RWPE1 (cell line): Measurements from ENCODE around the gene LIPI.
"Not testable (repeated sequence)": the region's sequence is repeated elsewhere in the genome, so short reads cannot be mapped to it uniquely, and the experiment has no call there.

Experiments
- CTCF ChIA-PET: fragments of 350-600 bp; sonication (Branson Sonifier 250); formaldehyde crosslinking; extraction: SDS; loops from one replicate; lab custom pipeline; 2021; lab: Yijun Ruan, JAX
- POLR2A ChIA-PET: fragments of 400-600 bp; formaldehyde crosslinking; extraction: SDS; loops from one replicate; lab custom pipeline; 2020; ENCODE audit warnings: antibody characterized with exemption; ENCODE audit not compliant: low non-redundant PET; lab: Yijun Ruan, JAX
- DNase-seq: peaks from one replicate; pipeline ENCODE4 v3.0.0; 2012; ENCODE audit warnings: low spot score
- H3K27ac ChIP-seq: fragments of 450-650 bp; 2 replicates; pipeline ENCODE4 v1.5.1; 2017
- TF ChIP-seq, protein P1 (sequence below): fragments of 450-650 bp; conservative IDR thresholded peaks from 2 replicates; pipeline ENCODE4 v1.5.1; 2017; ENCODE audit warnings: low read depth, mild to moderate bottlenecking

Gene LIPI

DNA sequence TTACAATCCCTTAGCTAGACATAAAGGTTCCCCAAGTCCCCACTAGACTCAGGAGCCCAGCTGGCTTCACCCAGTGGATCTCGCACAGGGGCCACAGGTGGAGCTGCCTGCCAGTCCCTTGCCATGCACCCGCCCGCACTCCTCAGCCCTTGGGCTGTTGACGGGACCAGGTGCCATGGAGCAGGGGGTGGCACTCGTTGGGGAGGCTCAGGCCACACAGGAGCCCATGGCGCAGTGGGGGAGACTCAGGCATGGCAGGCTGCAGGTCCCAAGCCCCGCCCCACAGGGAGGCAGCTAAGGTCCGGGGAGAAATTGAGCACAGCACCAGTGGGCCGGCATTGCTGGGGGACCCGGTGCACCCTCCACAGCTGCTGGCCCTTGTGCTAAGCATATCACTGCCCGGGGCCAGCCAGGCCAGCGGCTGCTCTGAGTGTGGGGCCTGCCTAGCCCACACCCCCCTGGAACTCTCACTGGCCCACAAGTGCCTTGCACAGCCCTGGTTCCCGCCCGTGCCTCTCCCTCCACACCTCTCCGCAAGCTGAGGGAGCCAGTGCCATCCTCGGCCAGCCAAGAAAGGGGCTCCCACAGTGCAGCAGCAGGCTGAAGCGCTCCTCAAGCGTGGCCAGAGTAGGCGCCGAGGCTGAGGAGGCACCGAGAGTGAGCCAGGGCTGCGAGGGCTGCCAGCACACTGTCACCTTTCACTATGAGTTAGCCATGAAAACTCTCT, 117.8 kb downstream of the LIPI start:
- DNase-seq = no peak
- TF ChIP-seq, protein P1, sequence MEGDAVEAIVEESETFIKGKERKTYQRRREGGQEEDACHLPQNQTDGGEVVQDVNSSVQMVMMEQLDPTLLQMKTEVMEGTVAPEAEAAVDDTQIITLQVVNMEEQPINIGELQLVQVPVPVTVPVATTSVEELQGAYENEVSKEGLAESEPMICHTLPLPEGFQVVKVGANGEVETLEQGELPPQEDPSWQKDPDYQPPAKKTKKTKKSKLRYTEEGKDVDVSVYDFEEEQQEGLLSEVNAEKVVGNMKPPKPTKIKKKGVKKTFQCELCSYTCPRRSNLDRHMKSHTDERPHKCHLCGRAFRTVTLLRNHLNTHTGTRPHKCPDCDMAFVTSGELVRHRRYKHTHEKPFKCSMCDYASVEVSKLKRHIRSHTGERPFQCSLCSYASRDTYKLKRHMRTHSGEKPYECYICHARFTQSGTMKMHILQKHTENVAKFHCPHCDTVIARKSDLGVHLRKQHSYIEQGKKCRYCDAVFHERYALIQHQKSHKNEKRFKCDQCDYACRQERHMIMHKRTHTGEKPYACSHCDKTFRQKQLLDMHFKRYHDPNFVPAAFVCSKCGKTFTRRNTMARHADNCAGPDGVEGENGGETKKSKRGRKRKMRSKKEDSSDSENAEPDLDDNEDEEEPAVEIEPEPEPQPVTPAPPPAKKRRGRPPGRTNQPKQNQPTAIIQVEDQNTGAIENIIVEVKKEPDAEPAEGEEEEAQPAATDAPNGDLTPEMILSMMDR = no peak
- ChIA-PET CTCF (no interaction called here), POLR2A (no interaction called here)
- no peak overlapping the region for H3K27ac ChIP-seq

DNA sequence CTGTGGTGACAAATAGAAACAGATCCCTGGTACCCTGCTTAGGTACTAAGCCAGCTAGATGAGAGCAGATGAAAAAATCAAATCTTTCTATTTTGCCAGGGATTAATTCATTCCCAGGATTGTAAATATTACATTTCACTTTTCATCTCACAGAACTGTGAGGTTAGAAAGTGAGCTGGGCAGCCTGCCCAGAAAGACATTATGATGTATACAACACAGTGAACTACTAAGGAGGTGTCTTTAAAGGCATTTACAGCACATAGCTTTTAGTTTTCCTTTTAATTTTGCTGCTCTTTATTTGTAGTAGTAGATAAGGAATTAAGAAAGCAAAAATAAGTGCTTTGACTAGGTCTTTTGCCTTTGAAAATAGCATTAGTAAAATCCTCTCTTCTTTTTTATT, 120.6 kb downstream of the LIPI start:
- POLR2A ChIA-PET, H3K27ac ChIP-seq, CTCF ChIA-PET, DNase-seq: not testable (repeated sequence)

DNA sequence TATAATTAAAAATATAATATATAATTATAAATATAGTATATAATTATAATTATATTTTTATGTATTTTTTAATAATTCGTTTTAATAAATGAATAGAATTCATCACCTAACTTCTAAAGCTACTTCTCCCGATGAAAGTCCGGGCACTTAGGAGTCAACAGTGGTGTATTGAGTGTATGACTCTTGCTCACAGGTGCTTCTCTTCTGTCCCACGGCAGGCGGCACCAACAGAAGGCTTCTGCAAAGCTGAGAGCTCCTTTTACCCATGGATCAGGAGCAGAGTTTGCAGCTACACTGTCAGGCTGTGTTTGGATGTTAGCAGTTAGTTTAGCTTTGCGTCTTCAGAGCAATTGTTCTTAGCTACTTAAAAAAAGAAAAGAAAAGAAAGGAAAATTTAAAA, 122.4 kb downstream of the LIPI start:
- CTCF ChIA-PET = interaction anchor here (0.6 kb wide), 1 partner anchor 209 kb away, joined by 3 read pairs; no protein-coding TSS in a partner anchor
- no peak overlapping the region for H3K27ac ChIP-seq
- no peak for DNase-seq
- POLR2A ChIA-PET = no interaction called here
- TF ChIP-seq, protein P1 = no peak

DNA sequence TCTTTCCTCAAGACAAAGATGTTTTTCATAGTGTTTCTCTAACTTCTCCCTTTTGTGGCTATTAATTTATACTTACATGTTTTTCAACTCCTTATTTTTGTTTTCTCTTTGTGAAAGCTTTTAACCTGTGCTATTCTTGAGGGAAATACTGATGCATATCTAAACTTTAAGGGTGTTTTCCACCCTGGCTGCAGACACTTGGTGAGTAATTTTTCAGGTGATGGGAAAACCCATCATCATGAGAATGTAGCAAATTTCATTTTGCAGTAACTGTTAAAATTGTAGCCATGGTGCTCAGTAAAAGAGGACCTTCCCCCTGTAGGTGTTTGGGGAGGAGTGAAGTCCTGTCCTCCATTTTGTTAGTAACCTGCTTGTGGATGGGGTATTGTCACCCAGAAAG, 124.2 kb downstream of the LIPI start:
- POLR2A ChIA-PET = no interaction called here
- TF ChIP-seq, protein P1 = no peak
- no peak for DNase-seq

DNA sequence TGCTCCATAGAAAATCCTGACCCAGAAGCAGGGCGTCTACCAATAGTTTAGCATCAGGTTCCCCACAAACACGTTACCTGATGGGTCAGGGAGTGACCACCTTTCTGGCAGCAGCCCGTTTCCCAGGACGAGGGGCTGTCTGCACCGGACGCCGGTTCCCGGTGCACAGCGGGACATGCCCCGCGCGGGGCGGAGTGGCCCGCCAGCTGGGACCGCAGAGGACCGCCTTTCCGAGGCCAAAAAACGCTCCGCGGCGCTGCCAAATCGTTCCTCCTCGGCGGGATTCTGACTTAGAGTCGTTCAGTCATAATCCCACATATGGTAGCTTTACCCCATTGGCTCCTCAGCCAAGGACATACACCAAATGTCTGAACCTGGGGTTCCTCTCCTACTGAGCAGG, 126.1 kb downstream of the LIPI start:
- POLR2A ChIA-PET = no interaction called here
- CTCF ChIA-PET = no interaction called here

More for the DNA sequence above, 124.2 kb downstream of the LIPI start:
- H3K27ac ChIP-seq = no peak overlapping the region
- CTCF ChIA-PET = no interaction called here

DNA sequence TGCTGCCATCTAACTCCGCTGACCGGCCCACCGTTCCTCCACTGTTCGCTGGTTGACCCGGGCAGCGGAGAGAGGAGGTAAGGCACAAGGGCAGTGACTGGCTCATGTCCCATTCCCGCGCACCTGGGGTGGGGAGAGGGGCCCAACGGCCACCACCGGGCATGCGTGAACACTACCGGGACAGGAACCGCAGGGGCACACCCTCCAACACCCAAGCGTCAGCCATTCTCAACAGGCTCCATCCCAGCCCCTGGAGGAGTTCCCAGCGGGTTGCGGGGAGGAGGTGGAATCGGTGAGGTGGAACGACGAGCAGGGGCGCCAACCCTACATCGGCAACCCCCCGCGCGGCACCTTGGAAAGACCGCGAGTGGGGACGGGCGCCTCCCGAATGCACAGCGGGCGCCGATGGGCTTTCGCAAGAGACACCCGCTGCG, 126.7 kb downstream of the LIPI start:
- POLR2A ChIA-PET = no interaction called here
- CTCF ChIA-PET = no interaction called here
- TF ChIP-seq, protein P1 = no peak
- no peak overlapping the region for H3K27ac ChIP-seq
- DNase-seq = no peak

More for the DNA sequence above, 126.1 kb downstream of the LIPI start:
- TF ChIP-seq, protein P1 = no peak
- DNase-seq = no peak
- no peak overlapping the region for H3K27ac ChIP-seq

DNA sequence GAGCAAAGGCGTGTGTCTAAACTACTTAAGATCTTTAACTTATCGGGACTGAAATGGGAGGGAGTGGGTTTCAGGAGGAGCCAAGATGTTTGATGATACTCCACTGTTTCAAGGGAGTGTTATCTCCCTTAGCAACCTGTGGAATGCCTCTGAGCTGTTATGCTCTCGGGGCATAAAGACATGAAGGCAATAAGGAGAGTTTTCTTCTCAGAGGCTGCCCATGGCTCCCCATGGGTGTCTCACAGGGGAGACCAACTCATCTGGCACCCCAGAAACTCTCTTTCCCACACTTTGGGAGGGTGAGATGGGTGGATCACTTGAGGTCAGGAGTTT, 130.0 kb downstream of the LIPI start:
- H3K27ac ChIP-seq = no peak overlapping the region
- CTCF ChIA-PET = no interaction called here
- no peak for DNase-seq
- TF ChIP-seq, protein P1 = no peak
- POLR2A ChIA-PET = no interaction called here
